PC-9 (cell line): Measurements from ENCODE around the gene DCAF7. TPM values are rescaled to one million over a fixed set of nuclear protein-coding genes. Genes with fewer than 3 reads are reported as not detected.

Source experiments
- BruUV-seq: library from RNA; stranded (reverse); fragments of 400-500 nt; replicated peaks from 2 replicates; lab custom pipeline; 2021; lab: Mats Ljungman, UMichigan
- CTCF ChIA-PET: fragments of 300-600 bp; sonication (Branson Sonifier 250); formaldehyde crosslinking; loops from one replicate; lab custom pipeline; 2022; ENCODE audit warnings: antibody characterized with exemption; lab: Charles Lee
- POLR2A ChIA-PET: fragments of 300-600 bp; sonication (Branson Sonifier 250); formaldehyde crosslinking; loops from one replicate; lab custom pipeline; 2022; ENCODE audit warnings: antibody characterized with exemption; ENCODE audit not compliant: unreplicated experiment; lab: Charles Lee
- DNase-seq, 2 experiments: peaks; one replicate each; pipeline versions ENCODE4 v3.0.0 to v3.0.0-alpha.2; 2015 to 2022; ENCODE audit warnings: mixed read lengths in 1 of 2
- H2AFZ ChIP-seq: fragments of 200-600 bp; sonication (generic); 2 replicates; pipeline ENCODE4 v1.8.1; 2017; ENCODE audit warnings: antibody characterized with exemption
- H3F3A ChIP-seq: fragments of 200-600 bp; sonication (generic); 2 replicates; pipeline ENCODE4 v1.8.1; 2017; ENCODE audit warnings: antibody characterized with exemption, mild to moderate bottlenecking, low read depth; ENCODE audit not compliant: insufficient read depth
- H3K27ac ChIP-seq: fragments of 200-600 bp; sonication (generic); 2 replicates; pipeline ENCODE4 v1.6.1; 2016; ENCODE audit warnings: mixed run types
- H3K27me3 ChIP-seq: fragments of 200-600 bp; sonication (generic); 2 replicates; pipeline ENCODE4 v1.6.1; 2016; ENCODE audit warnings: low read depth, mixed run types; ENCODE audit not compliant: insufficient read depth
- H3K36me3 ChIP-seq: fragments of 200-600 bp; sonication (generic); 2 replicates; pipeline ENCODE4 v1.6.1; 2016; ENCODE audit warnings: low read depth, mixed run types
- H3K4me1 ChIP-seq: fragments of 200-600 bp; sonication (generic); replicated peaks from 2 replicates; pipeline ENCODE4 v1.6.1; 2016; ENCODE audit warnings: mixed run types; ENCODE audit not compliant: insufficient read depth
- H3K4me2 ChIP-seq: fragments of 200-600 bp; sonication (generic); 2 replicates; pipeline ENCODE4 v1.6.1; 2017; ENCODE audit warnings: mixed run types
- H3K4me3 ChIP-seq: fragments of 200-600 bp; sonication (generic); 2 replicates; pipeline ENCODE4 v1.6.1; 2016; ENCODE audit warnings: mixed run types
- H3K79me2 ChIP-seq: fragments of 200-600 bp; sonication (generic); 2 replicates; pipeline ENCODE4 v1.6.1; 2017; ENCODE audit warnings: low read depth, mixed run types
- H3K9me2 ChIP-seq: fragments of 200-600 bp; sonication (generic); 2 replicates; pipeline ENCODE4 v1.8.1; 2017; ENCODE audit warnings: mild to moderate bottlenecking; ENCODE audit not compliant: insufficient read depth
- H3K9me3 ChIP-seq: fragments of 200-600 bp; sonication (generic); 2 replicates; pipeline ENCODE4 v1.8.1; 2016; ENCODE audit warnings: low read depth; ENCODE audit not compliant: insufficient read depth
- H4K20me1 ChIP-seq: fragments of 200-600 bp; sonication (generic); 2 replicates; pipeline ENCODE4 v1.8.1; 2017; ENCODE audit not compliant: insufficient read depth
- EZH2 ChIP-seq: fragments of 200-600 bp; sonication (generic); IDR thresholded peaks from 2 replicates; pipeline ENCODE4 v1.8.0; 2017; ENCODE audit warnings: antibody characterized with exemption, low read depth
- intact Hi-C: fragments of 100-400 bp; cut with micrococcal nuclease; formaldehyde crosslinking; loops from one replicate; pipeline ENCODE4 v1.10.0; 2022; ENCODE audit not compliant: unreplicated experiment
- total RNA-seq: library from RNA; stranded (reverse); gene quantifications from 2 replicates; pipeline ENCODE4 v1.2.3, GENCODE V29; 2021
- TF ChIP-seq, protein P1 (sequence below): fragments of 200-600 bp; sonication (generic); conservative IDR thresholded peaks from 2 replicates; pipeline ENCODE4 v1.6.1; 2017; ENCODE audit warnings: mixed run types, antibody characterized with exemption, mild to moderate bottlenecking, moderate library complexity

DCAF7 gene
- total RNA-seq, 1 experiment from 2014 or later, result 78.9 TPM

DNA sequence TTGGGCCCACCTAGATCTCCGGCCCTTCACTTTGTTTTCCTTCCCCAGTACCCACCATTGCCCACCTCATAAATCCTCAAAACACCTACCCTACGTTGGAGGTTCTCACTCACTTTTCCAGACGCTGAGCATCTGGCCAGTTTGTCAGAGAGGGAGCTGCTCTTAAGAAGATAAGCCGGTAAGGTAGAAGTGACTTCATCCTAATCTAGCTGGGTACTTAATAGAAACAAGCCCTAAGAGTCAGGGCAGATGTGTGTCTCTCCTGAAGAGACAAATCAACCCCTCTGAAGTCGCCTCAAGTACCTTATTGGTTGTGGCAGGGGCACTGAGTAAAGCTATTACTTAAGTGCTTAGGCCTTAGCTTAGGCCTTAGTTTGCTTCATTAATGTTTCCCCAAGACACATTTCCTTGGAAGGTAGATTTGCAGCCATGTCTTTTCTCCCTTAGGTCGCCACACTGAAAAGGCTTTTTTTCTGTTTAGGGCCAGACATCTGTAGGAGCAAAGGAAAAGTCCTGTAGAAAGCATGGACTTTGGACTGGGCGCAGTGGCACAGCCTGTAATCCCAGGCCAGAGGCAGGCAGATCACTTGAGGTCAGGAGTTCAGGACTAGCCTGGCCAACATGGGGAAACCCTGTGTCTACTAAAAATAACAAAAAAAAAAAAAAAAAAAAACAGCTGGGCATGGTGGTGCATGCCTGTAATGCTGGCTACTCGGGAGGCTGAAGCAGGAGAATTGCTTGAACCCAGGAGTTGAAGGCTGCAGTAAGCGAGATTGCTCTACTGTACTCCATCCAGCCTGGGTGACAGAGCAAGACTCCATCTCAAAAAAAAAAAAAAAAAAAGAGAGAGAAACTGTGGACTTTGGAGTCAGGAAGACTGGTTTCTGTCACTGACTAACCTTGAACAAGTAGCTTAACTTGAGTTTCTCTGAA lies 51.4 kb downstream of the DCAF7 start:
- CTCF ChIA-PET, result interaction anchor here (0.6 kb wide), 1 partner anchor 177 kb away, joined by 3 read pairs; no protein-coding TSS in a partner anchor
- peak overlapping the region; percentile 95 for H2AFZ ChIP-seq
- DNase-seq, result no peak

DNA sequence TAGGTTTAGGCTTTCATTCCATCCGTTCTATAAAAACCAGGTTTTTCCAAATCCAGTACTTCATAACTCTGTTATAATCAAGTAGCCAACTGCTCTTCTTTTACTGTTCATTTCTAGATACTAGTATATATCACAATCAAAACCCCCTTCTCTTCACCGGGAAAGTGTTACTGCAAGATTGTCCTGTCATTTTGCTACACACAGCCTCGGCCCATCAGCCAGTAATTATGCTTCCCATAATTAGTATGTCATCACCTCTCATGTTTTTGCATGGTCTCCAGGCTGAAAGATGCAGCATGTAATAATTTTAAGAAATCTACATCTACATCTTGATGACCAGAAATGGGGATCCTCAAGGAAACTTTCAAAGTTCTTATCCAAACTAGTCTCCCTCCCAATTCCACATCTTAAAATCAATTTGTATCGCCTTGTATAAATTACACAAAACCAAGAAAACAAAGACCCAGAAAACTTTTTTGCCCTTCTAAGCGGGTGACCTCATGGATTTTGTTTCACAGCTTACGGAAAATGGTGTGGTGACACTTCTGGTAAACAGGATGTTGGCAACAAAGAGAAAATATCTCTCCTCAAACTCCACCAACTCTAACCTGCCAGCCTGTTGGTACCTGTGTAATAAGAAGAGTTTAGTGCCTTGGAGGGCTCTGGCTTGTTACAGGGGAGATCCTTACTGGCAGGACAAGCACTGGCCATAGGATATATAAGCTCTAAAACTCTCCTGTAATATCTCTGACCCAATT lies 59.7 kb downstream of the DCAF7 start:
- no peak for DNase-seq
- H3K9me3 ChIP-seq, result no peaks in the 10 kb centered on the region
- H3K27me3 ChIP-seq, result no peaks in the 10 kb centered on the region
- H3K27ac ChIP-seq, result no peak overlapping the region
- no peaks in the 10 kb centered on the region; the same call in 1 of the 2 replicates for H3F3A ChIP-seq
- H2AFZ ChIP-seq, result no peak overlapping the region
- H3K4me1 ChIP-seq, result no peaks in the 10 kb centered on the region
- no peak overlapping the region for H3K4me2 ChIP-seq
- no peaks in the 10 kb centered on the region; the same call in 1 of the 2 replicates for H4K20me1 ChIP-seq
- intact Hi-C loops, result loop anchor here (10.0 kb wide), 2 partner anchors 935 to 1055 kb away; no protein-coding TSS in a partner anchor
- H3K4me3 ChIP-seq, result no peak overlapping the region
- no peaks in the 10 kb centered on the region for H3K79me2 ChIP-seq
- 0 out of 2 replicates have a peak, but pooled peaks cover 12% of the 10 kb centered on the region for H3K36me3 ChIP-seq
- no peaks in the 10 kb centered on the region for H3K9me2 ChIP-seq
- no peak for TF ChIP-seq EZH2
- TF ChIP-seq, protein P1, sequence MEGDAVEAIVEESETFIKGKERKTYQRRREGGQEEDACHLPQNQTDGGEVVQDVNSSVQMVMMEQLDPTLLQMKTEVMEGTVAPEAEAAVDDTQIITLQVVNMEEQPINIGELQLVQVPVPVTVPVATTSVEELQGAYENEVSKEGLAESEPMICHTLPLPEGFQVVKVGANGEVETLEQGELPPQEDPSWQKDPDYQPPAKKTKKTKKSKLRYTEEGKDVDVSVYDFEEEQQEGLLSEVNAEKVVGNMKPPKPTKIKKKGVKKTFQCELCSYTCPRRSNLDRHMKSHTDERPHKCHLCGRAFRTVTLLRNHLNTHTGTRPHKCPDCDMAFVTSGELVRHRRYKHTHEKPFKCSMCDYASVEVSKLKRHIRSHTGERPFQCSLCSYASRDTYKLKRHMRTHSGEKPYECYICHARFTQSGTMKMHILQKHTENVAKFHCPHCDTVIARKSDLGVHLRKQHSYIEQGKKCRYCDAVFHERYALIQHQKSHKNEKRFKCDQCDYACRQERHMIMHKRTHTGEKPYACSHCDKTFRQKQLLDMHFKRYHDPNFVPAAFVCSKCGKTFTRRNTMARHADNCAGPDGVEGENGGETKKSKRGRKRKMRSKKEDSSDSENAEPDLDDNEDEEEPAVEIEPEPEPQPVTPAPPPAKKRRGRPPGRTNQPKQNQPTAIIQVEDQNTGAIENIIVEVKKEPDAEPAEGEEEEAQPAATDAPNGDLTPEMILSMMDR, result no peak
- ChIA-PET POLR2A (no interaction called here), CTCF (interaction anchor here (2.2 kb wide), 1 partner anchor 12 kb away, joined by 11 read pairs; the partner anchor contains the start of gene MAP3K3)
- BruUV-seq, result no TSS peak

More for the DNA sequence above, 51.4 kb downstream of the DCAF7 start:
- intact Hi-C loops, result no loop called here
- Histone ChIP-seq H3F3A (no peaks in the 10 kb centered on the region), H3K36me3 (peaks cover 7% of the 10 kb centered on the region; the same call in 1 of the 2 replicates), H3K9me2 (no peaks in the 10 kb centered on the region), H3K27me3 (no peaks in the 10 kb centered on the region), H4K20me1 (no peaks in the 10 kb centered on the region; the same call in 1 of the 2 replicates), H3K79me2 (peaks cover 14% of the 10 kb centered on the region; the same call in 1 of the 2 replicates), H3K9me3 (no peaks in the 10 kb centered on the region), H3K4me1 (peaks cover 11% of the 10 kb centered on the region; the same call in 1 of the 2 replicates), H3K4me2 (peak overlapping the region; percentile 83), H3K4me3 (peak overlapping the region; percentile 89), H3K27ac (no peak overlapping the region)
- POLR2A ChIA-PET, result interaction anchor here (0.7 kb wide), 1 partner anchor 1059 kb away, joined by 4 read pairs; no protein-coding TSS in a partner anchor
- TSS peak; percentile 40 for BruUV-seq
- TF ChIP-seq EZH2, result no peak
- TF ChIP-seq, protein P1, result no peak

DNA sequence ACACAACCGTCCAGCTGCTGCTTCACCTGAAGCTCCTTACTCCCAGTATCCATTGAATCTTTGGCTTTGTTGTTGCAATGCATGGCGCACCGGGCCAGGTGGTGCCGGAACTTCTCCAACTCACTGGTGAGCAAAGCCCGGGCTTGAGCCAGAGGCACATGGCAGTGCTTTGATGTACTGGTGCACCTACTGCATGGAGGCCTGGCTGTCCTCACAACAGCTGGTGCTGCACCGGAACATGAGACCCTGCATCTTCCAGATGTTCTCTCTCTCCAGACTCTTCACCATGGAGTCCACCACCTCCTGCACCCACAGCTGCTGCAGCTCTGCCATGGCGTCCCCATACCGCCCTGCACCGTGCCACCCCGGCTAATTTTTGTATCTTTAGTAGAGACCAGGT lies 60.6 kb downstream of the DCAF7 start:
- Histone ChIP-seq H3K4me2 (no peak overlapping the region), H3K4me3 (no peak overlapping the region), H3K27me3 (no peaks in the 10 kb centered on the region), H3K4me1 (no peaks in the 10 kb centered on the region), H3K9me2 (no peaks in the 10 kb centered on the region), H3K36me3 (0 out of 2 replicates have a peak, but pooled peaks cover 7% of the 10 kb centered on the region), H3K27ac (no peak overlapping the region), H3F3A (no peaks in the 10 kb centered on the region; the same call in 1 of the 2 replicates), H4K20me1 (no peaks in the 10 kb centered on the region), H3K9me3 (no peaks in the 10 kb centered on the region), H2AFZ (no peak overlapping the region), H3K79me2 (no peaks in the 10 kb centered on the region)
- ChIA-PET CTCF (interaction anchor here (2.2 kb wide), 1 partner anchor 11 kb away, joined by 11 read pairs; the partner anchor contains the start of gene MAP3K3), POLR2A (no interaction called here)
- no peak for TF ChIP-seq EZH2
- TF ChIP-seq, protein P1, result no peak
- intact Hi-C loops, result loop anchor here (10.0 kb wide), 2 partner anchors 936 to 1056 kb away; no protein-coding TSS in a partner anchor
- BruUV-seq, result no TSS peak
- no peak for DNase-seq
